ENCODE data around the gene NTM. TPM values are rescaled to one million over a fixed set of nuclear protein-coding genes. Genes with fewer than 3 reads are reported as not detected.

Gene NTM
- total and polyA plus RNA-seq, 12 donors = 0.43 to 3.0 (median 1.3) TPM

GRCh38 chr11:131867457-131868257 is 497.2 kb downstream of the NTM start:
- peak in 8 of 9 donors; percentile 51 to 81 (median 67) for TF ChIP-seq CTCF (IDR thresholded peaks at IDR 0.05)
- H3K4me1 ChIP-seq = no peaks in the 10 kb centered on the region
- 44 to 46% methylated on average over 10 of the region's 10 CpGs for WGBS, 2 donors
- peaks cover 0 to 23% (median 0%) of the 10 kb centered on the region in 7 donors for H3K27me3 ChIP-seq
- no peaks in the 10 kb centered on the region for H3K9me3 ChIP-seq
- peak; percentile 62 to 64 for DNase-seq
- intact Hi-C loops (cut with DNase I) = loop anchor here in 9 of 10 donors (2.0 to 10.0 kb wide), 14 partner anchors 123 to 1197 kb away; no protein-coding TSS in a partner anchor
- H3K36me3 ChIP-seq = no peaks in the 10 kb centered on the region
- peak; percentile 50 to 89 (median 80) for ATAC-seq
- H3K27ac ChIP-seq = no peak overlapping the region
- no peak overlapping the region for H3K4me3 ChIP-seq

GRCh38 chr11:131868629-131869507 is 498.5 kb downstream of the NTM start:
- 74 to 77% methylated on average over 18 of the region's 18 CpGs for WGBS, 2 donors

GRCh38 chr11:131870305-131870704 is 499.9 kb downstream of the NTM start:
- no peaks in the 10 kb centered on the region for H3K9me3 ChIP-seq
- no peaks in the 10 kb centered on the region for H3K36me3 ChIP-seq
- H3K4me3 ChIP-seq = no peak overlapping the region
- H3K27ac ChIP-seq = no peak overlapping the region
- TF ChIP-seq CTCF (IDR thresholded peaks at IDR 0.05) = no peak
- 79 to 83% methylated on average over 2 of the region's 2 CpGs for WGBS, 2 donors
- intact Hi-C loops (cut with DNase I) = loop anchor here in 2 of 10 donors (5.0 kb wide), 2 partner anchors 157 to 532 kb away; no protein-coding TSS in a partner anchor
- DNase-seq (no peak), ATAC-seq (peak in 1 of 8 donors; percentile 41)
- peaks cover 0 to 9% (median 0%) of the 10 kb centered on the region in 7 donors for H3K27me3 ChIP-seq
- no peaks in the 10 kb centered on the region for H3K4me1 ChIP-seq

More at GRCh38 chr11:131868629-131869507, 498.5 kb downstream of the NTM start:
- Histone ChIP-seq H3K36me3 (no peaks in the 10 kb centered on the region), H3K4me1 (no peaks in the 10 kb centered on the region), H3K4me3 (no peak overlapping the region), H3K27me3 (peaks cover 0 to 18% (median 0%) of the 10 kb centered on the region in 7 donors), H3K9me3 (no peaks in the 10 kb centered on the region), H3K27ac (no peak overlapping the region)
- TF ChIP-seq CTCF (IDR thresholded peaks at IDR 0.05) = no peak
- ATAC-seq = no peak
- intact Hi-C loops (cut with DNase I) = loop anchor here in 9 of 10 donors (5.0 to 10.0 kb wide), 12 partner anchors 124 to 1196 kb away; no protein-coding TSS in a partner anchor
- no peak for DNase-seq

- intact Hi-C loops (cut with DNase I) = loop anchor here in 2 of 10 donors (5.0 kb wide), 2 partner anchors 156 to 531 kb away; no protein-coding TSS in a partner anchor
- Histone ChIP-seq H3K4me1 (no peaks in the 10 kb centered on the region), H3K9me3 (no peaks in the 10 kb centered on the region), H3K36me3 (no peaks in the 10 kb centered on the region), H3K4me3 (no peak overlapping the region), H3K27ac (no peak overlapping the region), H3K27me3 (peaks cover 0 to 8% (median 0%) of the 10 kb centered on the region in 7 donors)
- ATAC-seq (no peak), DNase-seq (no peak)
- WGBS, 2 donors = 44 to 55% methylated on average over 2 of the region's 2 CpGs
- no peak for TF ChIP-seq CTCF (IDR thresholded peaks at IDR 0.05)
Observed at GRCh38 chr11:131871006-131871405, 500.6 kb downstream of the NTM start.
